Fibroblast of lung (primary cell): ENCODE results near the gene C10orf90. TPM values are rescaled to one million over a fixed set of nuclear protein-coding genes. Genes with fewer than 3 reads are reported as not detected.

Source experiments
- DNase-seq, 2 donors: peaks; one replicate each; pipeline versions ENCODE4 v3.0.0 to v3.0.0-alpha.2; 2010; ENCODE audit warnings: low read depth in 2 of 2
- H2AFZ ChIP-seq: 2 replicates; pipeline ENCODE4 v1.5.1; 2012; ENCODE audit warnings: low read length, control low read depth, inconsistent platforms
- H3K27ac ChIP-seq: 2 replicates; pipeline ENCODE4 v1.5.1; 2011; ENCODE audit warnings: low read length, control low read depth; ENCODE audit not compliant: insufficient read depth
- H3K27me3 ChIP-seq: 2 replicates; pipeline ENCODE4 v1.5.1; 2011; ENCODE audit warnings: mild to moderate bottlenecking, low read length; ENCODE audit not compliant: control insufficient read depth, insufficient read depth
- H3K36me3 ChIP-seq: 2 replicates; pipeline ENCODE4 v1.5.1; 2011; ENCODE audit warnings: low read length; ENCODE audit not compliant: control insufficient read depth, insufficient read depth
- H3K4me1 ChIP-seq: 2 replicates; pipeline ENCODE4 v1.5.1; 2011; ENCODE audit warnings: low read length; ENCODE audit not compliant: control insufficient read depth, insufficient read depth; ENCODE audit errors: extremely low read depth
- H3K4me2 ChIP-seq: 2 replicates; pipeline ENCODE4 v1.5.1; 2011; ENCODE audit warnings: low read length, control low read depth; ENCODE audit not compliant: insufficient read depth; ENCODE audit errors: extremely low read depth
- H3K4me3 ChIP-seq, 4 experiments: fragments of 200-600 bp in 1 of 4; sonication (generic) in 1 of 4; replicated peaks in 1 of 4; 2 replicates each; pipeline ENCODE4 v1.5.1; 2011 to 2016; ENCODE audit warnings: low read length in 4 of 4, low read depth in 3 of 4, mild to moderate bottlenecking in 3 of 4, control low read depth in 2 of 4, inconsistent platforms in 1 of 4, mixed read lengths in 1 of 4; ENCODE audit not compliant: insufficient read depth in 1 of 4; ENCODE audit errors: control extremely low read depth in 1 of 4
- H3K79me2 ChIP-seq: 2 replicates; pipeline ENCODE4 v1.5.1; 2012; ENCODE audit warnings: mild to moderate bottlenecking, low read length, inconsistent platforms; ENCODE audit not compliant: control insufficient read depth, insufficient read depth
- H3K9ac ChIP-seq: 2 replicates; pipeline ENCODE4 v1.5.1; 2011; ENCODE audit warnings: mild to moderate bottlenecking, low read length, control low read depth; ENCODE audit not compliant: insufficient read depth
- H3K9me3 ChIP-seq: 2 replicates; pipeline ENCODE4 v1.5.1; 2012; ENCODE audit warnings: low read depth, low read length; ENCODE audit not compliant: control insufficient read depth, insufficient read depth
- H4K20me1 ChIP-seq: 2 replicates; pipeline ENCODE4 v1.5.1; 2011; ENCODE audit warnings: low read length; ENCODE audit not compliant: control insufficient read depth, insufficient read depth; ENCODE audit errors: extremely low read depth
- EZH2 ChIP-seq: IDR thresholded peaks from 2 replicates; pipeline ENCODE4 v1.5.1; 2012; ENCODE audit warnings: low read length, control low read depth, mild to moderate bottlenecking; ENCODE audit errors: missing control alignments
- polyA plus RNA-seq, 2 donors: library from polyadenylated mRNA; depleted of rRNA in 1 of 2; stranded (reverse) in 1 of 2; unstranded in 1 of 2; fragments of >200 nt; gene quantifications; 2 replicates each; pipeline ENCODE4 v1.2.1, GENCODE V29; 2011 to 2012; ENCODE audit warnings: missing spikeins in 1 of 2
- total RNA-seq: library from RNA; depleted of rRNA; stranded (reverse); fragments of >200 nt; gene quantifications from 2 replicates; pipeline ENCODE4 v1.2.1, GENCODE V29; 2014
- TF ChIP-seq, protein P1 (sequence below), 2 donors: IDR thresholded peaks in 1 of 2; conservative IDR thresholded peaks in 1 of 2; 1 replicate in 1 of 2; 2 replicates in 1 of 2; pipeline ENCODE4 v1.5.1; 2011 to 2012; ENCODE audit warnings: low read length in 2 of 2, control low read depth in 1 of 2, inconsistent platforms in 1 of 2, low read depth in 1 of 2, mild to moderate bottlenecking in 1 of 2

Gene C10orf90
- total and polyA plus RNA-seq, 2 donors (not counting 1 experiment from before 2014, with no cell fraction given) = 0.17 to 0.65 TPM

DNA sequence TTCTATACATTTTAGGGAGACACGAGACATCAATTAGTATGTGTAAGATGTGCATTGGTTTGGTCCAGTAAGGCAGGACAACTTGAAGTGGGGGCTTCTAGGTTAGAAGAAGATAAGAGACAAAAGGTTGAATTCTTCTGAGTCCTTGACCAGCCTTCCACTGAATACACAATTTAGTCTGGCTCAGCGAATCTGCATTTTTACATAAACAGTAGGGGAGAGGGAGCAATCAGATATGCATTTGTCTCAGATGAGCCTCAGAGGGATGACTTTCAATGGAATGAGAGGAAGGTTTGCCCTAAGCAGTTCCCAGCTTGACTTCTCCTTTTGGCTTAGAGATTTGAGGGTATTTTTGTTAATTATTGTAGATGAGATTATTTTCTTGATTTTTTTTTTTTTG, 20.0 kb upstream of the C10orf90 start:
- no peaks in the 10 kb centered on the region for H4K20me1 ChIP-seq
- no peak overlapping the region for H3K9ac ChIP-seq
- no peak for TF ChIP-seq EZH2
- TF ChIP-seq, protein P1, sequence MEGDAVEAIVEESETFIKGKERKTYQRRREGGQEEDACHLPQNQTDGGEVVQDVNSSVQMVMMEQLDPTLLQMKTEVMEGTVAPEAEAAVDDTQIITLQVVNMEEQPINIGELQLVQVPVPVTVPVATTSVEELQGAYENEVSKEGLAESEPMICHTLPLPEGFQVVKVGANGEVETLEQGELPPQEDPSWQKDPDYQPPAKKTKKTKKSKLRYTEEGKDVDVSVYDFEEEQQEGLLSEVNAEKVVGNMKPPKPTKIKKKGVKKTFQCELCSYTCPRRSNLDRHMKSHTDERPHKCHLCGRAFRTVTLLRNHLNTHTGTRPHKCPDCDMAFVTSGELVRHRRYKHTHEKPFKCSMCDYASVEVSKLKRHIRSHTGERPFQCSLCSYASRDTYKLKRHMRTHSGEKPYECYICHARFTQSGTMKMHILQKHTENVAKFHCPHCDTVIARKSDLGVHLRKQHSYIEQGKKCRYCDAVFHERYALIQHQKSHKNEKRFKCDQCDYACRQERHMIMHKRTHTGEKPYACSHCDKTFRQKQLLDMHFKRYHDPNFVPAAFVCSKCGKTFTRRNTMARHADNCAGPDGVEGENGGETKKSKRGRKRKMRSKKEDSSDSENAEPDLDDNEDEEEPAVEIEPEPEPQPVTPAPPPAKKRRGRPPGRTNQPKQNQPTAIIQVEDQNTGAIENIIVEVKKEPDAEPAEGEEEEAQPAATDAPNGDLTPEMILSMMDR (conservative IDR thresholded peaks at IDR 0.05 in 1 of 2, IDR thresholded peaks at IDR 0.05 in 1 of 2; ENCODE audit: low read depth in 1 of 2, low read length in 2 of 2) = no peak
- no peak overlapping the region for H3K4me2 ChIP-seq
- H3K36me3 ChIP-seq = no peaks in the 10 kb centered on the region
- no peaks in the 10 kb centered on the region for H3K79me2 ChIP-seq
- no peaks in the 10 kb centered on the region for H3K4me1 ChIP-seq
- no peak for DNase-seq
- no peaks in the 10 kb centered on the region for H3K27me3 ChIP-seq
- H3K4me3 ChIP-seq = no peak overlapping the region
- H2AFZ ChIP-seq = no peak overlapping the region
- no peaks in the 10 kb centered on the region for H3K9me3 ChIP-seq
- H3K27ac ChIP-seq = no peak overlapping the region

DNA sequence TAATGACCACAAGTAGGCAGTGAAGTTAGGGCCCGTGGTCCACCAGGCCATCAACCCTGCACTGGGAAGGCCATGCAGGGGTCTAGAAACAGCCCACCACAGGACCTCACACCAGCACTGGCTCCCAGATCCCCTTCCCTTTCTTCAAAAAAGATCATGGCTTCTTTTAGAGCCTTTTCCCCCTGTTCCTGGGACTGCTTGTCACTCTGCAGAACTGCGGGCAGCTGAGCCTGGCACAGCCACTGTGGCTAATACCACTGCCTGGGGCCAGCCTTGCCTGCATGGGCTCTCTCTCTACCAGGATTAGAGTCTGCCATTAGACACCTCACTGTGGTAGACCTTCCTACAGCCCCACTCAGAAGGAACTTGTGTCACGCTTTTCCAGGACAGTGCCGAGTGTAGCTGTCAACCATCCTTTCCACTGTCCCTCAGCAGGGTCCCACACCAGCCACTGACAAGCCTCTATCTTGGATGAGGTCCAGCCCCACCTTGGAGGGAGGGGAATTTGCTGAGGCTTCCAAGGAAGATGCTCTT, 19.0 kb upstream of the C10orf90 start:
- no peaks in the 10 kb centered on the region for H3K9me3 ChIP-seq
- no peaks in the 10 kb centered on the region for H3K27me3 ChIP-seq
- no peak overlapping the region for H3K9ac ChIP-seq
- no peaks in the 10 kb centered on the region for H3K79me2 ChIP-seq
- H4K20me1 ChIP-seq = no peaks in the 10 kb centered on the region
- H3K36me3 ChIP-seq = no peaks in the 10 kb centered on the region
- no peak for TF ChIP-seq EZH2
- TF ChIP-seq, protein P1 (conservative IDR thresholded peaks at IDR 0.05 in 1 of 2, IDR thresholded peaks at IDR 0.05 in 1 of 2; ENCODE audit: low read depth in 1 of 2, low read length in 2 of 2) = no peak
- no peak overlapping the region for H2AFZ ChIP-seq
- no peaks in the 10 kb centered on the region for H3K4me1 ChIP-seq
- H3K4me3 ChIP-seq = no peak overlapping the region
- DNase-seq = no peak
- no peak overlapping the region for H3K27ac ChIP-seq
- no peak overlapping the region for H3K4me2 ChIP-seq

DNA sequence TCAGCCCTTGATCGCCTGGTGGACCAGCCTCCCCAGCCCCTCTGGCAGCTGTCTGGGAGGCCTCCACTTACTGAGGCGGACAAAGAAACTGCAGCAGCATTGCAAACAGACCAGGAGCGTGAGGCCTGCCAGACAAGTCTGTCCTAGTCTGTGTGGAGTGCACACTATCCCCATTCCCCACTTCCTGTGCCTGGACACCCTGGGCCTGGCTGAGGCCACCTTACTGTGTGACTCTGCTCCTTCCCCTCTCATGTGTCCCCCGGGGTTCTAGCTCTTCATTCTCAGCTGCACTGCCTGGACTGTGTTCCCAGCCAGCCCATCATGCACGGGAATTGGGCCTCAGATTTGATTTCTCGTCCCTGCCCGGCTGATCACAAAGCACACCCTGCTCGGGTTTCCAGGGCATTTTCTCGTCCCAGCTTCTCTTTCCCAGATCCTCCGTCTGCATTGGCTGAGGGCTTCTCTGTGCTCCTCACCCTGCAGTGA, 16.7 kb upstream of the C10orf90 start:
- Histone ChIP-seq H3K27me3 (no peaks in the 10 kb centered on the region), H4K20me1 (no peaks in the 10 kb centered on the region), H3K4me1 (no peaks in the 10 kb centered on the region), H3K9ac (no peak overlapping the region), H3K79me2 (no peaks in the 10 kb centered on the region), H3K27ac (no peak overlapping the region), H3K36me3 (no peaks in the 10 kb centered on the region), H3K9me3 (no peaks in the 10 kb centered on the region), H3K4me3 (no peak overlapping the region), H2AFZ (no peak overlapping the region), H3K4me2 (no peak overlapping the region)
- TF ChIP-seq EZH2 = no peak
- TF ChIP-seq, protein P1 (conservative IDR thresholded peaks at IDR 0.05 in 1 of 2, IDR thresholded peaks at IDR 0.05 in 1 of 2; ENCODE audit: low read depth in 1 of 2, low read length in 2 of 2) = no peak
- DNase-seq = no peak
